Fibroblast of pulmonary artery (primary cell): ENCODE data around the gene AMPD3.

Experiments
- DNase-seq: peaks from one replicate; pipeline ENCODE4 v3.0.0-alpha.2; 2010; ENCODE audit warnings: low read depth
- H3K4me3 ChIP-seq: replicated peaks from 2 replicates; pipeline ENCODE4 v1.5.1; 2011; ENCODE audit warnings: low read depth, mild to moderate bottlenecking, control low read depth, low read length, moderate library complexity
- CTCF ChIP-seq: IDR thresholded peaks from 2 replicates; pipeline ENCODE4 v1.5.1; 2011; ENCODE audit warnings: mild to moderate bottlenecking, control low read depth, low read length, inconsistent platforms; ENCODE audit errors: missing control alignments

Gene AMPD3

DNA sequence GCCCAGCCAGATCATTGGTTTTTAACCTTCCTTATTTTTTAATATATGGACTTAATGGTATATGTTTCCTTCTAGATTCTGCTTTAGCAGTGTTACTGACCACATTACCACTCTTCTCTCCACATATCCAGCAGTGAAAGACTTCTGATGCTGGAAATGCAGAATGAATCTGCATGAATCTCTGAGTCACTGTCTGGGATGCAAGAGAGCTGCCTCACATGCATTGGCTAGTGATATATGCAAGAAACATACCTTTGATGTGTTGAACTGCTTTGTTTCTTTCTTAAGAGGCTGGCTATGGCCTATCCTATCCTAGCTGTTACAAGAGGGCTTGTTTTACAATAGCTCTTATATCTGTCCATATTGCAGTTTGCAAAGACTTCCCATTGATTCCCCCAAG is 16.6 kb upstream of the AMPD3 start:
- no peak for DNase-seq
- H3K4me3 ChIP-seq, result no peak overlapping the region
- TF ChIP-seq CTCF, result no peak

DNA sequence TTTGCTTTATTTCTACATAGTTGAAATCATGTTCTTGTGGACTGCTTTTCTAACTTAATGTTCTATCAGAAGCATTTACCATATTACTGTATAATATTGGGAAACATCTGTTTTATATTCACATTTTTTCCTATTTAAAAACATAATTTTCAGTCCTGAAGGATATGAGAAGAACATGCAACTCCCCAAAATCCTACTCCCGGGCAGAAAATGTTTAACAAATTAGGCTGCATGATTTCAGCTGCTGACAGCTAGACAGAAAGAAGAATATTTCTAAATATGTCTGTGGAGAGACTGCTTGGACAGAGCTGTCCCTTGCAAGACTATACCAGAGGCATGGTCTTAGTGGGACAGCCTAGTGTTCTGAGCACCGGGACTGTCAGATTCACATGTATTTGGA is 15.7 kb upstream of the AMPD3 start:
- H3K4me3 ChIP-seq, result no peak overlapping the region
- TF ChIP-seq CTCF, result no peak
- no peak for DNase-seq

DNA sequence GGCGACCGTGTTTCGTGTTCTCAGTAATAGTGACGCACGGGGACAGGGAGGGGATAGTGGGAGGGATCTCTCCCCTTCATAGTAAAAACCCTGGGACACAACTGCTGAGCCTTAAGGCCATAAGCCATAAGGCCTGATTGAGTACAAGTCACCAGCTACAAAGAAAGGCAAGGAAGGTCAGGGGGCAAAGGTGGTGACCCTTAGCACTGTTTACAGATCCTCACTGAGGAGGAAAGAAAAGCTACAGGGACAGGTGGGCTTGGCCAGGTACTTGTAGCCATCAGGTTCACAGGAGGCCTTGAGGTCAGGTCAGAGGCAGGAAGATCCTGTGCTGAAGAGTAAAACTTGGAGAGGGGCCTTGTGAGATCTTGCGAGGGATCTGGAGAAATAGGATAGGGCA is 15.1 kb upstream of the AMPD3 start:
- TF ChIP-seq CTCF, result no peak
- H3K4me3 ChIP-seq, result no peak overlapping the region
- DNase-seq, result no peak

DNA sequence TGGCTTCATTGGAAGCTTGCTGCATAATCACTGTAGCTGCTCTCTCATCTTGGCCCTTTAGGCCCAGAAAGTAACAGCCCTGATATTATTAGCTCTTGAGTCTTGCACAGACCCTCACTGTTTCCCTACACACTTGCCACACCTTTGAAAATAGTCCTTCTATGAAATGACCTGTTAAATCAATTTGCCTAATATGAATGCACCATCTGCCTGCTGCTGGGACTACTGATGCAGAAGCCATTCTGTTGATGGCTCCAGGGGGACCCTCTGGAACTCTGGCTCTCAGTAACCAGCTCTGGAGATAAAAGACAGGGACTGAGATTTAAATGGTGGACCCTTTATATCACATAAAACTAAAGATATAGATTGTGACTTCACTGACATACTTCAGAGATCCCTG is 14.7 kb upstream of the AMPD3 start:
- no peak overlapping the region for H3K4me3 ChIP-seq
- no peak for TF ChIP-seq CTCF
- DNase-seq, result no peak

DNA sequence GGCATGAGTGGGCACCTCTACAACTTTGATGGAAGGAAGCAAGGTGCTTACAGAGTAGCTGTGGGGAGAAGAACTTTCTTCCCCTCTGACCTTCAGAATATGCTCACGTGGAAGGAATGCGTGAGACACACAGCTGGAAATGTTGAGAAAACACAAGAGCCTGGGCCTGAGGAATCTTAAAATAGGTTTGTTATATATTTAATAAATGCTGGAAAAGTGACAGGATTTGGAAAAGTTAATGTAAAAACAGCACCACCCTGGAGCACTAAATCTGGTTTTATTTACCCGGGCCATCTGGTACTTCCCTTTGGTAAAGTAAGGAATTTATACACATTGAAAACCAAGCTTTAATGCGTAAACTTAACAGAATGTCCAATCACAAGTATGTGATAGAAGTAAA is 14.0 kb upstream of the AMPD3 start:
- DNase-seq, result no peak
- H3K4me3 ChIP-seq, result no peak overlapping the region
- no peak for TF ChIP-seq CTCF

GRCh38 chr11:10441652-10442503 is 13.2 kb upstream of the AMPD3 start:
- H3K4me3 ChIP-seq, result no peak overlapping the region
- TF ChIP-seq CTCF, result no peak
- no peak for DNase-seq

DNA sequence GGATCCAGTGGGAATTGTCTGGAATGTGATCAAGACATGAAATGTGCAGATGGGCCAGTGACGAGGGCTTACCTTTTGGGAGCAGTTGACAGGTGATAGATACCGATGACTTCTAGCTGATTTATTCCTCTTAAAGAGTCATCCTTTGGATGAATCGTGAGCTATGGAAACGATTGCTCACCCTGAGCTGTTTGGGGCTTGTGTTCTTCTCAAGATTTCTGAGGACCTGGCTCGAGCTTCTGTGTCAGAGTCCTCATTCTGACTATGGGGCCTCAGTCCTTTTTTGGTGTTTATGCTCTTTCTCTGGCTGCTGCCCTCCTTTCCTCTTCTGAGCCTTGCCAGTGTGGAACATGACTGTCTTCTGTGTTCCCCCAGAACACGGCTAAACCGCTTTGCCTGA is 11.9 kb upstream of the AMPD3 start:
- no peak for TF ChIP-seq CTCF
- DNase-seq, result no peak
- H3K4me3 ChIP-seq, result no peak overlapping the region
